Spleen (tissue), 11 donors: ENCODE results near the gene CCDC92. TPM values are rescaled to one million over a fixed set of nuclear protein-coding genes. Genes with fewer than 3 reads are reported as not detected.

ENCODE experiments used
- DNase-seq: peaks from one replicate; pipeline ENCODE4 v3.0.0-alpha.2; 2020
- H3K27ac ChIP-seq, 8 donors: fragments of 200-600 bp; sonication (generic) in 7 of 8; 1 replicate in 4 of 8; 2 replicates in 4 of 8; pipeline versions ENCODE4 v1.5.0 to v1.8.0; 2016 to 2021; ENCODE audit warnings: inconsistent platforms in 4 of 8, mild to moderate bottlenecking in 4 of 8, moderate library complexity in 1 of 8
- H3K27me3 ChIP-seq, 7 donors: fragments of 200-600 bp; sonication (generic) in 6 of 7; replicated peaks in 1 of 7; 1 replicate in 4 of 7; 2 replicates in 3 of 7; pipeline versions ENCODE4 v1.5.0 to v1.8.0; 2016 to 2021; ENCODE audit warnings: inconsistent platforms in 3 of 7, mild to moderate bottlenecking in 1 of 7
- H3K36me3 ChIP-seq, 6 donors: fragments of 200-600 bp; sonication (generic) in 5 of 6; 1 replicate in 4 of 6; 2 replicates in 2 of 6; pipeline versions ENCODE4 v1.5.0 to v1.8.0; 2016 to 2021; ENCODE audit warnings: inconsistent platforms in 2 of 6
- H3K4me1 ChIP-seq, 6 donors: fragments of 200-600 bp; sonication (generic) in 5 of 6; 1 replicate in 3 of 6; 2 replicates in 3 of 6; pipeline versions ENCODE4 v1.5.0 to v1.8.0; 2016 to 2021; ENCODE audit warnings: inconsistent platforms in 3 of 6
- H3K4me3 ChIP-seq, 8 donors: fragments of 200-600 bp; sonication (generic) in 7 of 8; 1 replicate in 4 of 8; 2 replicates in 4 of 8; pipeline versions ENCODE4 v1.5.0 to v1.8.0; 2016 to 2021; ENCODE audit warnings: inconsistent platforms in 4 of 8, mild to moderate bottlenecking in 4 of 8, moderate library complexity in 2 of 8
- H3K9me3 ChIP-seq, 8 donors: fragments of 200-600 bp; sonication (generic) in 7 of 8; 1 replicate in 4 of 8; 2 replicates in 4 of 8; pipeline versions ENCODE4 v1.5.0 to v1.8.0; 2016 to 2021; ENCODE audit warnings: inconsistent platforms in 4 of 8
- CTCF ChIP-seq, 11 experiments: fragments of 200-600 bp in 7 of 11; fragments of 450-650 bp in 4 of 11; sonication (generic) in 4 of 11; IDR thresholded peaks in 8 of 11; conservative IDR thresholded peaks in 3 of 11; 1 replicate in 7 of 11; 2 replicates in 4 of 11; pipeline versions ENCODE4 v1.4.0 to v1.8.0; 2016 to 2021; ENCODE audit warnings: antibody characterized with exemption in 11 of 11, inconsistent platforms in 4 of 11, mild to moderate bottlenecking in 1 of 11
- POLR2A ChIP-seq, 3 donors: fragments of 450-650 bp; IDR thresholded peaks; one replicate each; pipeline ENCODE4 v1.5.1; 2017; ENCODE audit warnings: antibody characterized with exemption in 3 of 3, mild to moderate bottlenecking in 1 of 3
- POLR2AphosphoS5 ChIP-seq, 3 donors: sonication (generic); formaldehyde crosslinking; IDR thresholded peaks; one replicate each; pipeline ENCODE4 v1.5.1; 2017; ENCODE audit warnings: antibody characterized with exemption in 3 of 3
- WGBS, 5 donors: extraction: QIAGEN DNeasy Blood & Tissue Kit in 3 of 5; methylation state at CpG; one replicate each; pipeline versions ENCODE4 v1.1.5 to v1.1.7; 2013 to 2018; 5-methylcytosine and 5-hydroxymethylcytosine counted together
- intact Hi-C: fragments of 100-400 bp; cut with DNase I; formaldehyde crosslinking; loops from one replicate; pipeline ENCODE4 v1.15.0; 2023; ENCODE audit warnings: low total_unique reads
- polyA plus RNA-seq, 3 donors: library from polyadenylated mRNA; stranded (reverse); fragments of 200-250 nt; gene quantifications; one replicate each; pipeline ENCODE4 v1.2.1, GENCODE V29; 2013
- total RNA-seq, 7 donors: library from RNA; depleted of rRNA in 3 of 7; stranded (reverse); fragments of >200 nt in 3 of 7; fragmentation: NEBNext Ultra II Directional in 4 of 7; extraction: Animal tissue kit (Norgen Biotek cat#: 25700) in 4 of 7; gene quantifications; one replicate each; pipeline versions ENCODE4 v1.1.0 to v1.2.1, GENCODE V29; 2016 to 2021
- donor health status: healthy with polysubstance abuse.
- donor health status: DM: no; HTN: no; CAD: no; lungs with moderate emphysema.
- donor health status: DM: no; HTN: no; CAD: no.
- donor health status: Bipolar disorder and iron deficiency.
- donor health status: healthy.
- donor health status: DM: no; HTN: no; CAD: no.
- donor health status: DM: yes; HTN: yes; CAD: no.

CCDC92 gene
- total and polyA plus RNA-seq, 10 donors = 16.0 to 36.7 (median 27.8) TPM

GRCh38 chr12:124015494-124016461, 43.1 kb upstream of the CCDC92 start:
- Histone ChIP-seq H3K4me3 (no peak overlapping the region), H3K36me3 (peaks cover 8 to 41% (median 22%) of the 10 kb centered on the region in 6 donors), H3K27ac (no peak overlapping the region), H3K4me1 (no peaks in the 10 kb centered on the region), H3K27me3 (no peaks in the 10 kb centered on the region), H3K9me3 (no peaks in the 10 kb centered on the region)
- intact Hi-C loops = no loop called here
- TF ChIP-seq POLR2AphosphoS5 (IDR thresholded peaks at IDR 0.05) = no peak
- no peak for TF ChIP-seq POLR2A (IDR thresholded peaks at IDR 0.05)
- TF ChIP-seq CTCF (IDR thresholded peaks at IDR 0.05 in 8 of 11, conservative IDR thresholded peaks at IDR 0.05 in 3 of 11) = no peak
- DNase-seq = no peak
- 86 to 91% (median 89%) methylated on average over 12 to 13 of the region's 13 CpGs for WGBS, 5 donors

- Histone ChIP-seq H3K36me3 (peaks cover 8 to 51% (median 22%) of the 10 kb centered on the region in 6 donors), H3K27me3 (no peaks in the 10 kb centered on the region), H3K4me1 (peaks cover 0 to 9% (median 1%) of the 10 kb centered on the region in 6 donors)
Measured at GRCh38 chr12:124013073-124013472, 40.4 kb upstream of the CCDC92 start.

GRCh38 chr12:124011435-124012115, 38.9 kb upstream of the CCDC92 start:
- H3K27ac ChIP-seq = no peak overlapping the region
- H3K36me3 ChIP-seq = peaks cover 8 to 61% (median 22%) of the 10 kb centered on the region in 6 donors
- no peaks in the 10 kb centered on the region for H3K9me3 ChIP-seq
- intact Hi-C loops = no loop called here
- H3K4me1 ChIP-seq = peaks cover 0 to 24% (median 15%) of the 10 kb centered on the region in 6 donors
- 92 to 94% (median 92%) methylated on average over 8 of the region's 8 CpGs for WGBS, 5 donors
- TF ChIP-seq POLR2AphosphoS5 (IDR thresholded peaks at IDR 0.05) (no peak), CTCF (IDR thresholded peaks at IDR 0.05 in 8 of 11, conservative IDR thresholded peaks at IDR 0.05 in 3 of 11) (no peak), POLR2A (IDR thresholded peaks at IDR 0.05) (no peak)
- DNase-seq = no peak
- H3K27me3 ChIP-seq = no peaks in the 10 kb centered on the region
- H3K4me3 ChIP-seq = no peak overlapping the region

More at GRCh38 chr12:124013073-124013472, 40.4 kb upstream of the CCDC92 start:
- Histone ChIP-seq H3K4me3 (no peak overlapping the region), H3K9me3 (no peaks in the 10 kb centered on the region), H3K27ac (no peak overlapping the region)
- TF ChIP-seq POLR2AphosphoS5 (IDR thresholded peaks at IDR 0.05) (no peak), CTCF (IDR thresholded peaks at IDR 0.05 in 8 of 11, conservative IDR thresholded peaks at IDR 0.05 in 3 of 11) (no peak)
- no peak for DNase-seq
- intact Hi-C loops = no loop called here
- WGBS, 5 donors = 74 to 85% (median 80%) methylated on average over 7 of the region's 7 CpGs

GRCh38 chr12:124010687-124011086, 38.1 kb upstream of the CCDC92 start:
- Histone ChIP-seq H3K27me3 (no peaks in the 10 kb centered on the region), H3K36me3 (peaks cover 8 to 66% (median 22%) of the 10 kb centered on the region in 6 donors), H3K9me3 (no peaks in the 10 kb centered on the region), H3K27ac (no peak overlapping the region), H3K4me1 (peaks cover 0 to 33% (median 24%) of the 10 kb centered on the region in 6 donors), H3K4me3 (no peak overlapping the region)
- DNase-seq = no peak
- TF ChIP-seq POLR2A (IDR thresholded peaks at IDR 0.05) (no peak), POLR2AphosphoS5 (IDR thresholded peaks at IDR 0.05) (no peak), CTCF (IDR thresholded peaks at IDR 0.05 in 8 of 11, conservative IDR thresholded peaks at IDR 0.05 in 3 of 11) (no peak)
- WGBS, 5 donors = 85 to 89% (median 88%) methylated on average over 3 of the region's 3 CpGs
- intact Hi-C loops = no loop called here
